ENCODE data around the gene PALMD.

PALMD gene

DNA sequence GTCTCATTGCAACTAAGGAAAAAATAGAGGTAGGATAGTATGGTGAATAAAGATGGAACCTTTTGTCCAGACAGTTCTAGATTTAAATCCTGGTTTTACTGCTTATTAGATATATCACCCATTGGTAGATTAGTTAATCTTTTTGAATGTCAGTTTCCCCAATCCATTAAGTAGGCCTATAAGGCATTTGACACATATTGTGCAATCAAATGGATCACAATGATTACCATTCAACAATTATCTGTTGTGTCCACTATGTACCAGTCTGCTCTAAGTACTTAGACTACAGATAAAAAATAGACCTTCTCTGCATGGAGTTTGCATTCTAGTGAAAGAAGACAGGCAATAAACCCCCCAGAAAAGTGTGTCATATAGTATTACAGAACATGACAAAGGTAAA, 6.0 kb upstream of the PALMD start:
- CTCF ChIA-PET = no interaction called here
- POLR2A ChIA-PET (ENCODE audit: low non-redundant PET) = no interaction called here

DNA sequence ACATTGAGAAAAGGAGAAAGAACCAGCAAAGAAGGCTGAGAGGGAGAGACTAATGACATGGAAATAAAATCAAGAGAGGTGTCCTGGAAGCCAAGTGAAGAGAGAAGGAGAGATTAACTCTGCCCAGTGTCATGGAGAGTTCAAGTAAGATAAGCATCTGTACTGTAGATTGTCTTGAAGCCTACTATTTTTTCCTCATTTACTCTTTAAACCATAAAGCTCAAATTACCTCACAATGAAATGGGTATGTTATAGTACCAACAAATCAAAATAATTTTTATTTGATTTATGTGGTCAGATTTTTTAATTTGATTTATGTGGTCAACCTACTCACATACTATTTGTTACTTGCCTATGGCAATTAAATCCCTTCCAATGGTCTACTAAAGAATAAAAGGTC, 5.2 kb upstream of the PALMD start:
- TF ChIP-seq, protein P1, sequence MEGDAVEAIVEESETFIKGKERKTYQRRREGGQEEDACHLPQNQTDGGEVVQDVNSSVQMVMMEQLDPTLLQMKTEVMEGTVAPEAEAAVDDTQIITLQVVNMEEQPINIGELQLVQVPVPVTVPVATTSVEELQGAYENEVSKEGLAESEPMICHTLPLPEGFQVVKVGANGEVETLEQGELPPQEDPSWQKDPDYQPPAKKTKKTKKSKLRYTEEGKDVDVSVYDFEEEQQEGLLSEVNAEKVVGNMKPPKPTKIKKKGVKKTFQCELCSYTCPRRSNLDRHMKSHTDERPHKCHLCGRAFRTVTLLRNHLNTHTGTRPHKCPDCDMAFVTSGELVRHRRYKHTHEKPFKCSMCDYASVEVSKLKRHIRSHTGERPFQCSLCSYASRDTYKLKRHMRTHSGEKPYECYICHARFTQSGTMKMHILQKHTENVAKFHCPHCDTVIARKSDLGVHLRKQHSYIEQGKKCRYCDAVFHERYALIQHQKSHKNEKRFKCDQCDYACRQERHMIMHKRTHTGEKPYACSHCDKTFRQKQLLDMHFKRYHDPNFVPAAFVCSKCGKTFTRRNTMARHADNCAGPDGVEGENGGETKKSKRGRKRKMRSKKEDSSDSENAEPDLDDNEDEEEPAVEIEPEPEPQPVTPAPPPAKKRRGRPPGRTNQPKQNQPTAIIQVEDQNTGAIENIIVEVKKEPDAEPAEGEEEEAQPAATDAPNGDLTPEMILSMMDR (conservative IDR thresholded peaks at IDR 0.05; ENCODE audit: low read depth) = no peak
- DNase-seq (ENCODE audit: low spot score) = no peak
- CTCF ChIA-PET = no interaction called here
- POLR2A ChIA-PET (ENCODE audit: low non-redundant PET) = no interaction called here
- H3K27ac ChIP-seq = no peak overlapping the region

More for the DNA sequence above, 6.0 kb upstream of the PALMD start:
- H3K27ac ChIP-seq = no peak overlapping the region
- TF ChIP-seq, protein P1 (conservative IDR thresholded peaks at IDR 0.05; ENCODE audit: low read depth) = no peak
- no peak for DNase-seq (ENCODE audit: low spot score)

DNA sequence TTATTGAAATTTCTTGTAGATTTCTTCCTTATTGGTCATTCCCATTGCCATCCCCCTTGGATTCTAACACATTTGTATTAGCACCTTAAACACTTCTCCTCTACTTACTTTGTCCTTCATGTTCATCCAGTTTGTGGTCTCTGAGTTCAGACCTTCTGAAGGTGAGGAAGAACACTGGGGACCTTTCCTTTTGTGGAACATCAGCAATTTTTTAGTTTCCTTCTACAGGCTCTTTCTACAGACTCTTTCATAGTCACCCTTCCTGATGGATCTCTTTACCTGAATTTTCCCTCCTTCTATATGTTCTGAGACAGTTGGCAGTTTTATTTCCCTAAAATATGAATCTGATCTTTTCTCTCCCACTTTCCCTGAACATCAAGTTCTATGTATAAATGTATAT, 4.4 kb upstream of the PALMD start:
- ChIA-PET CTCF (no interaction called here), POLR2A (ENCODE audit: low non-redundant PET) (no interaction called here)
- TF ChIP-seq, protein P1 (conservative IDR thresholded peaks at IDR 0.05; ENCODE audit: low read depth) = no peak
- DNase-seq (ENCODE audit: low spot score) = no peak
- H3K27ac ChIP-seq = no peak overlapping the region

DNA sequence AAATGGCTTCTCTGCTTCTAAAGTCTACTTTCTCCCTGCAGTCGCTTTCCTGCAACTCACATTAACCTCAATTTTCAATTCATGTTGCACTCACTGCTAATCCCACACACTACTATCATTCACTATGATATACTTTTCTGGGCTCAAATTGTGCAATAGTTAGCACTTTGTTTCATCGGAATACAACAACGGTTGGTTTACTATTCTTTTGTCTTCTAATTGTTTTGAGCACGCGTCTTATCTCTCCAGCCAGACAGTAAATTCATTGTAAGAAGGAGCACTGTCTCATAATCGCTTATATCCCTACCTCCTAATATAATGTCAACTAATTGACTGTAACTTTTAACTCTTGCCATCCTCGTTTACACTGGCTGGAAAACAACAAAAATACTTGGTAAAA, 3.9 kb upstream of the PALMD start:
- H3K27ac ChIP-seq = no peak overlapping the region
- no peak for DNase-seq (ENCODE audit: low spot score)
- ChIA-PET CTCF (no interaction called here), POLR2A (ENCODE audit: low non-redundant PET) (no interaction called here)
- TF ChIP-seq, protein P1 (conservative IDR thresholded peaks at IDR 0.05; ENCODE audit: low read depth) = no peak

DNA sequence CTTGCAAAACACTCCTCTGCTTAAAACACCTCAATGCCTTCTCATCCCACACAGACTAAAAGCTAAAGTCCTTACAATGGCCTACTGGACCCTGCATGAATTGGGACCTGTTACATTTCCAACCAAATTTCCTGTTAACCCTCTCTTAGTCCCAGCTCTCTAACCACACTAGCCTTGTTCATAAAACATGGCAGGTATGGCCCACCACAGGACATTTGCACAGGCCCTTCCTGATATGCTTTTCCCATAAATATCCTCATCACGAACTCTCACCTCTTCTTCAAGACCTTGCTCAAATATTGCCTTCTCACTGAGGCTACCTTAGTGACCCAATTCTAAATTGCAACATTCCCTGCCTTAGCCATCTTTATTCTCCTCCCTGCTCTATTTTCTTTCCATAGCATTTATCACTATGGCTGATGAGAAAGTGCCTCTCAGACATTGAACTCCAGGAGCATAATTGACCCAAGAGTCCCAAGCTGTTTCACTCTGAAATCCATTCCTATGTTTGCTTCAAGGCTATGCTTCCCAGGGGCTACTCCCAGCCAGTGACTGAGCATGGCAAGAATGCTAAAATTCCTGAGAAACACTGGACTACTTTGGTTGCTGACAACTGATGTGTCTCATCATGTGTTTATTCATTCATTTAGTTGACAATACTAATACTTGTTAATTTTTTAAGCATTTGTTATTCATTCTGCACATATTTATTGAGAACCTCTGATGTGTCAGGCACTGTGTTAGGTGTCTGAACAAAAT, 2.7 kb upstream of the PALMD start:
- TF ChIP-seq, protein P1 (conservative IDR thresholded peaks at IDR 0.05; ENCODE audit: low read depth) = no peak
- CTCF ChIA-PET = no interaction called here
- H3K27ac ChIP-seq = no peak overlapping the region
- no peak for DNase-seq (ENCODE audit: low spot score)
- POLR2A ChIA-PET (ENCODE audit: low non-redundant PET) = no interaction called here

DNA sequence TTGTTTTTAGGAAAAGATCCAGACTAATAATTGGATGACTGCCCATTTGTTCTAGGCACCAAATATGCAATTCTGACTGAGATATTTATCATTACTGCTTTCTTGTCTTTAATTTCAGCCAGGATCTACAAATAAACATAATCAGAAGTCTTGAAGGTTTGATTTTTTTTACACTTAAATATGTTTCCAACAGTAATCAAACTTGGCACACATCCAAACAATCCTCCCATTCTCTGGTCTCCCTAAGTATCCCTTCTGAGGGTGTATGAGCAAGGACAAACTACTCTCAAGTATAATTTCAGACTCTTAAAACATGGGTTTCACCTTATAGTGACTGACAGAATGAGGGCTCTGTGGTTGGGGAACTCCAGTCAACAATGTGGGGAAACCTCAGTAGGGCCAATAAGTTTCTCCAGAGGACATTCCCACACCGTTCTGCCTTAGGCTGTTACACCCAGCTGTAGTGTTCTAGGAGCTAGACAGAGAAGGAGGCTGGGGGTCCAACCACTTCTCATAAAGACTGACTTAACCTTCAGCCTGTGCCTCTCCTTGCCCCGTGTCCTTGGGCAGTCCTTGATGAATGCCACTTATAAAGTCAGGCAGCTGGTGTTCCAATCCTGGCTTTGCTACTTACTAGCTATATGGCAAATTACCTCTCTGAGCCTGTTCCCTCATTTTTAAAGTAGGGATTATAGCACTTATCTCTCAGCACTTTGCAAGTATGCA, 1.5 kb upstream of the PALMD start:
- DNase-seq (ENCODE audit: low spot score) = no peak
- ChIA-PET CTCF (no interaction called here), POLR2A (ENCODE audit: low non-redundant PET) (no interaction called here)
- peak overlapping the region; percentile 62 for H3K27ac ChIP-seq
- TF ChIP-seq, protein P1 (conservative IDR thresholded peaks at IDR 0.05; ENCODE audit: low read depth) = no peak
